CD4-positive, alpha-beta T cell (primary cell): ENCODE data around the gene RPL36. TPM values are rescaled to one million over a fixed set of nuclear protein-coding genes. Genes with fewer than 3 reads are reported as not detected.
"Not testable (repeated sequence)": the region's sequence is repeated elsewhere in the genome, so short reads cannot be mapped to it uniquely, and the experiment has no call there.

Source experiments
- ATAC-seq: fragments of 200-7000 bp; cut with Tn5 transposase; one replicate; pipeline ENCODE4 v1.10.0; 2022; ENCODE audit warnings: mild to moderate bottlenecking; ENCODE audit not compliant: poor library complexity
- CTCF ChIA-PET: fragments of 350-600 bp; sonication (Branson Sonifier 250); formaldehyde crosslinking; loops from one replicate; lab custom pipeline; 2021; ENCODE audit warnings: antibody characterized with exemption, inconsistent platforms; lab: Charles Lee
- POLR2A ChIA-PET: fragments of 350-600 bp; sonication (Branson Sonifier 250); formaldehyde crosslinking; loops from one replicate; lab custom pipeline; 2021; ENCODE audit warnings: antibody characterized with exemption, inconsistent platforms; lab: Charles Lee
- DNase-seq, 14 experiments: peaks; one replicate each; pipeline ENCODE4 v3.0.0-alpha.2; 2013 to 2020; ENCODE audit warnings: mixed read lengths in 2 of 14
- H3K27ac ChIP-seq, 2 donors: one replicate each; pipeline versions ENCODE4 v1.5.1 to v1.7.0; 2013; ENCODE audit warnings: low read length in 2 of 2, low read depth in 1 of 2, mild to moderate bottlenecking in 1 of 2
- H3K27me3 ChIP-seq, 2 experiments: 1 replicate in 1 of 2; 2 replicates in 1 of 2; pipeline versions ENCODE4 v1.6.1 to v1.7.0; 2013; ENCODE audit warnings: low read length in 2 of 2, control low read depth in 1 of 2, mild to moderate bottlenecking in 1 of 2, moderate library complexity in 1 of 2; ENCODE audit not compliant: insufficient read depth in 2 of 2, control insufficient read depth in 1 of 2
- H3K36me3 ChIP-seq: one replicate; pipeline ENCODE4 v1.6.1; 2013; ENCODE audit warnings: low read length, control low read depth; ENCODE audit not compliant: insufficient read depth
- H3K4me1 ChIP-seq: one replicate; pipeline ENCODE4 v1.6.1; 2013; ENCODE audit warnings: low read length, control low read depth; ENCODE audit not compliant: insufficient read depth
- H3K4me3 ChIP-seq: one replicate; pipeline ENCODE4 v1.5.1; 2013; ENCODE audit warnings: mild to moderate bottlenecking, low read length, moderate library complexity
- H3K9me3 ChIP-seq, 2 experiments: 1 replicate in 1 of 2; 2 replicates in 1 of 2; pipeline versions ENCODE4 v1.6.1 to v1.7.0; 2013; ENCODE audit warnings: low read length in 2 of 2, mild to moderate bottlenecking in 2 of 2, control low read depth in 1 of 2, moderate library complexity in 1 of 2; ENCODE audit not compliant: control insufficient read depth in 1 of 2, insufficient read depth in 1 of 2
- H3K27ac Mint-ChIP-seq: one replicate; pipeline ENCODE4 v1.8.0; 2020; ENCODE audit warnings: mixed read lengths
- H3K27me3 Mint-ChIP-seq: one replicate; pipeline ENCODE4 v1.8.0; 2021; ENCODE audit warnings: mixed read lengths
- H3K36me3 Mint-ChIP-seq: one replicate; pipeline ENCODE4 v1.8.0; 2021; ENCODE audit warnings: low read depth, mixed read lengths
- H3K4me1 Mint-ChIP-seq: one replicate; pipeline ENCODE4 v1.8.0; 2021; ENCODE audit warnings: low read depth, mixed read lengths
- H3K4me3 Mint-ChIP-seq: one replicate; pipeline ENCODE4 v1.8.0; 2020; ENCODE audit warnings: mild to moderate bottlenecking, mixed read lengths
- H3K9me3 Mint-ChIP-seq: one replicate; pipeline ENCODE4 v1.8.0; 2020; ENCODE audit warnings: mixed read lengths
- CTCF ChIP-seq: fragments of 200-600 bp; IDR thresholded peaks from one replicate; pipeline ENCODE4 v1.8.0; 2022; ENCODE audit warnings: antibody characterized with exemption, mild to moderate bottlenecking
- intact Hi-C, 2 experiments: fragments of 100-400 bp; cut with DNase I in 1 of 2; cut with micrococcal nuclease in 1 of 2; formaldehyde crosslinking; loops; one replicate each; pipeline versions ENCODE4 v1.15.1 to v1.9.0; 2023 to 2025; cut with DNase I, micrococcal nuclease
- total RNA-seq, 174 experiments: library from RNA in 2 of 174; stranded (reverse) in 2 of 174; gene quantifications; one replicate each; pipeline ENCODE4 v1.2.3 and lab custom pipeline; 2021 to 2026

The RPL36 gene
- total RNA-seq, 2 experiments from 2014 or later, result 1,509 to 1,565 TPM

- Histone ChIP-seq H3K27ac (peak within 1 kb of the TSS; percentile 82 to 88), H3K4me3 (peak within 1 kb of the TSS; percentile 69), H3K36me3 (peaks cover 14% of the 10 kb centered on the region), H3K4me1 (peaks cover 34% of the 10 kb centered on the region), H3K9me3 (no peaks in the 10 kb centered on the region), H3K27me3 (no peaks in the 10 kb centered on the region)
- Mint-ChIP-seq H3K9me3 (no peaks in the 10 kb centered on the region), H3K4me3 (peak within 1 kb of the TSS; percentile 94), H3K36me3 (peaks cover 21% of the 10 kb centered on the region), H3K27me3 (no peaks in the 10 kb centered on the region), H3K4me1 (peaks cover 26% of the 10 kb centered on the region), H3K27ac (peak within 1 kb of the TSS; percentile 96)
- TF ChIP-seq CTCF, result peak; percentile 83
- POLR2A ChIA-PET, result interaction anchor here (0.6 to 2.2 kb wide), 27 partner anchors 9 to 1958 kb away, joined by 3 to 37 read pairs (median 5); partner anchors contain the start of genes CHAF1A, CLPP, DPP9 and DUS3L
- CTCF ChIA-PET, result interaction anchor here (1.5 to 3.4 kb wide), 5 partner anchors 30 to 929 kb away, joined by 6 to 20 read pairs (median 7); partner anchors contain the start of genes FEM1A, NRTN, RPL36 and SAFB
- DNase-seq (peak; percentile 95 to 100 (median 98)), ATAC-seq (peak; percentile 86)
- intact Hi-C loops, result loop anchor here (1.0 to 2.0 kb wide), 5 partner anchors 30 to 97 kb away; partner anchors contain the start of genes MICOS13 (in 2 of the 2), RPL36 (in 2 of the 2), DUS3L (in 1 of the 2) and SAFB (in 1 of the 2)
These were observed 30.1 kb downstream of the RPL36 start, which contains the start of the genes CATSPERD and LONP1 for GRCh38 chr19:5719961-5720790. TSS of gene CATSPERD (plus strand) at chr19:5720637. CDS start at chr19:5720738, 101 bp downstream. TSS of gene LONP1 (minus strand) at chr19:5720146. CDS start at chr19:5720132, 14 bp downstream.

- intact Hi-C loops, result no loop called here
- DNase-seq (no peak), ATAC-seq (no peak)
- Histone ChIP-seq H3K27ac (no peak overlapping the region), H3K36me3 (no peaks in the 10 kb centered on the region), H3K27me3 (no peaks in the 10 kb centered on the region), H3K9me3 (no peaks in the 10 kb centered on the region), H3K4me1 (no peaks in the 10 kb centered on the region), H3K4me3 (no peak overlapping the region)
- CTCF ChIA-PET, result no interaction called here
- no peak for TF ChIP-seq CTCF
- Mint-ChIP-seq H3K36me3 (no peaks in the 10 kb centered on the region), H3K4me3 (no peak overlapping the region), H3K27me3 (peaks cover 8% of the 10 kb centered on the region), H3K27ac (no peak overlapping the region), H3K4me1 (no peaks in the 10 kb centered on the region), H3K9me3 (no peaks in the 10 kb centered on the region)
- POLR2A ChIA-PET, result no interaction called here
These were observed 37.5 kb downstream of the RPL36 start for GRCh38 chr19:5727453-5728050.

- H3K27me3 ChIP-seq, DNase-seq, H3K9me3 ChIP-seq, intact Hi-C loops, H3K36me3 ChIP-seq, H3K27ac Mint-ChIP-seq, H3K27me3 Mint-ChIP-seq, H3K4me3 ChIP-seq, H3K4me1 ChIP-seq, POLR2A ChIA-PET, H3K4me3 Mint-ChIP-seq, H3K4me1 Mint-ChIP-seq, H3K9me3 Mint-ChIP-seq, ATAC-seq, H3K36me3 Mint-ChIP-seq, H3K27ac ChIP-seq: not testable (repeated sequence)
- CTCF ChIA-PET, result interaction anchor here (0.6 kb wide), 1 partner anchor 1775 kb away, joined by 4 read pairs; no protein-coding TSS in a partner anchor
These were observed 43.1 kb downstream of the RPL36 start for GRCh38 chr19:5733172-5733571.
